Spleen (tissue), 11 donors: Measurements from ENCODE around the gene PKMYT1. TPM values are rescaled to one million over a fixed set of nuclear protein-coding genes. Genes with fewer than 3 reads are reported as not detected.

Experiments
- DNase-seq: peaks from one replicate; pipeline ENCODE4 v3.0.0-alpha.2; 2020
- H3K27ac ChIP-seq, 8 donors: fragments of 200-600 bp; sonication (generic) in 7 of 8; 1 replicate in 4 of 8; 2 replicates in 4 of 8; pipeline versions ENCODE4 v1.5.0 to v1.8.0; 2016 to 2021; ENCODE audit warnings: inconsistent platforms in 4 of 8, mild to moderate bottlenecking in 4 of 8, moderate library complexity in 1 of 8
- H3K27me3 ChIP-seq, 7 donors: fragments of 200-600 bp; sonication (generic) in 6 of 7; replicated peaks in 1 of 7; 1 replicate in 4 of 7; 2 replicates in 3 of 7; pipeline versions ENCODE4 v1.5.0 to v1.8.0; 2016 to 2021; ENCODE audit warnings: inconsistent platforms in 3 of 7, mild to moderate bottlenecking in 1 of 7
- H3K36me3 ChIP-seq, 6 donors: fragments of 200-600 bp; sonication (generic) in 5 of 6; 1 replicate in 4 of 6; 2 replicates in 2 of 6; pipeline versions ENCODE4 v1.5.0 to v1.8.0; 2016 to 2021; ENCODE audit warnings: inconsistent platforms in 2 of 6
- H3K4me1 ChIP-seq, 6 donors: fragments of 200-600 bp; sonication (generic) in 5 of 6; 1 replicate in 3 of 6; 2 replicates in 3 of 6; pipeline versions ENCODE4 v1.5.0 to v1.8.0; 2016 to 2021; ENCODE audit warnings: inconsistent platforms in 3 of 6
- H3K4me3 ChIP-seq, 8 donors: fragments of 200-600 bp; sonication (generic) in 7 of 8; 1 replicate in 4 of 8; 2 replicates in 4 of 8; pipeline versions ENCODE4 v1.5.0 to v1.8.0; 2016 to 2021; ENCODE audit warnings: inconsistent platforms in 4 of 8, mild to moderate bottlenecking in 4 of 8, moderate library complexity in 2 of 8
- H3K9me3 ChIP-seq, 8 donors: fragments of 200-600 bp; sonication (generic) in 7 of 8; 1 replicate in 4 of 8; 2 replicates in 4 of 8; pipeline versions ENCODE4 v1.5.0 to v1.8.0; 2016 to 2021; ENCODE audit warnings: inconsistent platforms in 4 of 8
- POLR2A ChIP-seq, 3 donors: fragments of 450-650 bp; IDR thresholded peaks; one replicate each; pipeline ENCODE4 v1.5.1; 2017; ENCODE audit warnings: antibody characterized with exemption in 3 of 3, mild to moderate bottlenecking in 1 of 3
- POLR2AphosphoS5 ChIP-seq, 3 donors: sonication (generic); formaldehyde crosslinking; IDR thresholded peaks; one replicate each; pipeline ENCODE4 v1.5.1; 2017; ENCODE audit warnings: antibody characterized with exemption in 3 of 3
- WGBS, 5 donors: extraction: QIAGEN DNeasy Blood & Tissue Kit in 3 of 5; methylation state at CpG; one replicate each; pipeline versions ENCODE4 v1.1.5 to v1.1.7; 2013 to 2018; 5-methylcytosine and 5-hydroxymethylcytosine counted together
- intact Hi-C: fragments of 100-400 bp; cut with DNase I; formaldehyde crosslinking; loops from one replicate; pipeline ENCODE4 v1.15.0; 2023; ENCODE audit warnings: low total_unique reads
- polyA plus RNA-seq, 3 donors: library from polyadenylated mRNA; stranded (reverse); fragments of 200-250 nt; gene quantifications; one replicate each; pipeline ENCODE4 v1.2.1, GENCODE V29; 2013
- total RNA-seq, 7 donors: library from RNA; depleted of rRNA in 3 of 7; stranded (reverse); fragments of >200 nt in 3 of 7; fragmentation: NEBNext Ultra II Directional in 4 of 7; extraction: Animal tissue kit (Norgen Biotek cat#: 25700) in 4 of 7; gene quantifications; one replicate each; pipeline versions ENCODE4 v1.1.0 to v1.2.1, GENCODE V29; 2016 to 2021
- TF ChIP-seq, protein P1 (sequence below), 11 experiments: fragments of 200-600 bp in 7 of 11; fragments of 450-650 bp in 4 of 11; sonication (generic) in 4 of 11; IDR thresholded peaks in 8 of 11; conservative IDR thresholded peaks in 3 of 11; 1 replicate in 7 of 11; 2 replicates in 4 of 11; pipeline versions ENCODE4 v1.4.0 to v1.8.0; 2016 to 2021; ENCODE audit warnings: antibody characterized with exemption in 11 of 11, inconsistent platforms in 4 of 11, mild to moderate bottlenecking in 1 of 11
- donor health status: healthy with polysubstance abuse.
- donor health status: DM: no; HTN: no; CAD: no; lungs with moderate emphysema.
- donor health status: DM: no; HTN: no; CAD: no.
- donor health status: Bipolar disorder and iron deficiency.
- donor health status: healthy.
- donor health status: DM: no; HTN: no; CAD: no.
- donor health status: DM: yes; HTN: yes; CAD: no.

The PKMYT1 gene
- total and polyA plus RNA-seq, 10 donors = 3.3 to 11.3 (median 6.2) TPM

DNA sequence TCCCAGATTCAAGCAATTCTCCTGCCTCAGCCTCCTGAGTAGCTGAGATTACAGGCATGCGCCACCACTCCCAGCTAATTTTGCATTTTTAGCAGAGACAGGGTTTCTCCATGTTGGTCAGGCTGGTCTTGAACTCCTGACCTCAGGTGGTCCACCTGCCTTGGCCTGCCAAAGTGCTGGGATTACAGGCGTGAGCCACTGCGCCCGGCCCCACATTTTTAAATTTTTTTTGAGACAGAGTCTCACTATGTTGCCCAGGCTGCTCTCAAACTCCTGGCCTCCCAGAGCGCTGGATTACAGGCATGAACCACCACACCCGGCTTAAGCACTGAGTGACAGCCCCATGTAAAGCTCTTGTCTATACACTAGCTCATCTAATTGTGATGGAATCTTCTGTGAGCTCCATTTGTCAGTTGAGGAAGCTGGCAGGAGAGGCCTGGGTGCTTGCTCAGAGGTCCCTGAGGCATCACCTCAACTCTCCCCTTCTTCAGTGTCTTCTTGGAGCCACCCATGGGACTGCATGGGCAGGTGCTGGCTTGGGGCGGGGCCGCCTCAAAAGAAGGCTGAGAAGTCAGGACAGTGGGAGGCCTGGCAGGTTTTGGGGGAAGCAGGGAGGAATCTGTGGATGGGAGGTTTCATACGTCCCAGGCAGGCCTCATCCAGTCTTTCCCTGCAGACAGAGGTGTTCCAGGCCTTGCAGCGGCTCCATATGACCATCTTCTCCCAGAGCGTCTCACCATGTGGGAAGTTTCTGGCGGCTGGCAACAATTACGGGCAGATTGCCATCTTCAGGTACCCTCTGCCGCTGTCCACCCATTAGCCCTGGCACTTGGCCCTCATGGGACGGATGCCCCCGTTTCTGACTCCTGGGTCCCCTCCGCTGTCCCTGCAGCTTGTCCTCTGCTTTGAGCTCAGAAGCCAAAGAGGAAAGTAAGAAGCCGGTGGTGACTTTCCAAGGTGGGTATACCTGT, 45.1 kb upstream of the PKMYT1 start:
- peaks cover 0 to 23% (median 18%) of the 10 kb centered on the region in 7 donors for H3K27me3 ChIP-seq
- H3K27ac ChIP-seq = peak overlapping the region in 1 of 8 donors; percentile 94
- WGBS, 5 donors = 95 to 96% (median 96%) methylated on average over 18 of the region's 18 CpGs
- H3K36me3 ChIP-seq = peaks cover 0 to 27% (median 18%) of the 10 kb centered on the region in 6 donors
- peaks cover 37 to 86% (median 70%) of the 10 kb centered on the region in 6 donors for H3K4me1 ChIP-seq
- intact Hi-C loops = no loop called here
- no peaks in the 10 kb centered on the region for H3K9me3 ChIP-seq
- H3K4me3 ChIP-seq = no peak overlapping the region
- DNase-seq = peak; percentile 78
- no peak for TF ChIP-seq POLR2AphosphoS5 (IDR thresholded peaks at IDR 0.05)
- no peak for TF ChIP-seq POLR2A (IDR thresholded peaks at IDR 0.05)
- TF ChIP-seq, protein P1, sequence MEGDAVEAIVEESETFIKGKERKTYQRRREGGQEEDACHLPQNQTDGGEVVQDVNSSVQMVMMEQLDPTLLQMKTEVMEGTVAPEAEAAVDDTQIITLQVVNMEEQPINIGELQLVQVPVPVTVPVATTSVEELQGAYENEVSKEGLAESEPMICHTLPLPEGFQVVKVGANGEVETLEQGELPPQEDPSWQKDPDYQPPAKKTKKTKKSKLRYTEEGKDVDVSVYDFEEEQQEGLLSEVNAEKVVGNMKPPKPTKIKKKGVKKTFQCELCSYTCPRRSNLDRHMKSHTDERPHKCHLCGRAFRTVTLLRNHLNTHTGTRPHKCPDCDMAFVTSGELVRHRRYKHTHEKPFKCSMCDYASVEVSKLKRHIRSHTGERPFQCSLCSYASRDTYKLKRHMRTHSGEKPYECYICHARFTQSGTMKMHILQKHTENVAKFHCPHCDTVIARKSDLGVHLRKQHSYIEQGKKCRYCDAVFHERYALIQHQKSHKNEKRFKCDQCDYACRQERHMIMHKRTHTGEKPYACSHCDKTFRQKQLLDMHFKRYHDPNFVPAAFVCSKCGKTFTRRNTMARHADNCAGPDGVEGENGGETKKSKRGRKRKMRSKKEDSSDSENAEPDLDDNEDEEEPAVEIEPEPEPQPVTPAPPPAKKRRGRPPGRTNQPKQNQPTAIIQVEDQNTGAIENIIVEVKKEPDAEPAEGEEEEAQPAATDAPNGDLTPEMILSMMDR (IDR thresholded peaks at IDR 0.05 in 8 of 11, conservative IDR thresholded peaks at IDR 0.05 in 3 of 11) = no peak

DNA sequence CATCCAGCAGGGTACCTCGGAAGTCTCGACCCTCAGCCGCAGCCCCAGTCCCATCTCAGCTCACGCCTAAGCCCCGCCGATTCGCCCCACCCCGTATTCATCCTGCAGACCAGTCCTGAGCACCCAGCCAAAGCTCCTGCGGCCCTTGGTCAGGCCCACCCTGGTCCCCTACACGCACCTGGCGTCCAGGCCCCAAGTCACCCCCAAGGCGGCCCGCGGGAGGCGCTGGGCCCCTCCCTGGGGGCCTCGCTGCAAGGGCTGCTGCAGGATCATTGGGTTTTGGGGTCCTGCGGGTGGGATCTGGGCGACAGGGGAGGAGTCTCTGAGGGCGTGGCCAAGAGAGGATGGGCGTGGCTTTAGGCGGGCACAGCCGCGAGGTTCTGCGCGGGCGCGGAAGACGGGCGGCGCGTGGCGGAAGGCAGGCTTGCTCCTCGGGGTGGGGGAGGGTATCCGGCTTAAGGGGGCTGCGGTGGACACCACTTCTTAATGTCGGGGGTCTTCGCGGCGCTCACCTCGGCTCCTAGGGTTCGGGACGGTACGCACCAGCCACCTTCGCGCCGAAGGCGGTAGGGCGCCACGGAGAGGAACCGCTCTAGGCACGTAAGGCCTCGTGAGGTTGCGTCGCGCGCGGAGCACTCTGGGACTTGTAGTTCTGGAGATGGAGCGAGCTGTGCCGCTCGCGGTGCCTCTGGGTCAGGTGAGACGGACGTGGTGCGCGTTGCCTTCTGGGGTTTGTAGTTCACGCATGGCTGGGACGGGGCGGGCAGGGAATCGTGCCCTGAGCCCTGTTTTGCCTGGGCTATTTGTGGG, 43.6 kb upstream of the PKMYT1 start, which contains the start of the genes HCFC1R1 and THOC6:
Gene HCFC1R1, minus strand, starts transcription at position 274 of the 810 bp plus-strand sequence. Its CDS starts 1 bp downstream, at position 273.
Gene THOC6, plus strand, starts transcription at position 367 of the 810 bp plus-strand sequence. Its CDS starts 292 bp downstream, at position 659.
- Histone ChIP-seq H3K4me1 (peaks cover 43 to 85% (median 72%) of the 10 kb centered on the region in 6 donors), H3K36me3 (peaks cover 0 to 27% (median 18%) of the 10 kb centered on the region in 6 donors), H3K27ac (peak within 1 kb of the TSS; percentile 94 to 97 (median 95)), H3K4me3 (peak within 1 kb of the TSS; percentile 29 to 86 (median 63)), H3K27me3 (peaks cover 0 to 14% (median 5%) of the 10 kb centered on the region in 7 donors), H3K9me3 (no peaks in the 10 kb centered on the region)
- intact Hi-C loops = no loop called here
- TF ChIP-seq POLR2AphosphoS5 (IDR thresholded peaks at IDR 0.05) (peak; percentile 91 to 96 (median 91)), POLR2A (IDR thresholded peaks at IDR 0.05) (peak in 2 of 3 donors; percentile 27 to 51)
- TF ChIP-seq, protein P1 (IDR thresholded peaks at IDR 0.05 in 8 of 11, conservative IDR thresholded peaks at IDR 0.05 in 3 of 11) = peak in 2 of 11 experiments; percentile 18 to 28
- 1 to 2% (median 1%) methylated on average over 46 to 69 of the region's 69 CpGs for WGBS, 5 donors
- DNase-seq = peak; percentile 100

DNA sequence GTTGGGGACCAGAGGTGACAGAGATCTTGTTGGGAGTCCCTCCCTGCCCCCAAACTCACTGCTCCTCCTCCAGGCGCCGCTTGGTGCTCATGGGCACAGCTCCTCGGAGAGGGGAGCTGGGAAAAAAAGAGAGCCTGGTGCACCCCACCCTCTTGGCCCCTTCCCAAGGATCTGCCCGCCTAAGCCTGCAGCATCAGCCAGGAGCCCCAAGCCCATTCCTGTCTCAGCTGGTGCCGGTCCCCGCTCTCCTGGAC, 43.1 kb upstream of the PKMYT1 start:
- peaks cover 0 to 27% (median 18%) of the 10 kb centered on the region in 6 donors for H3K36me3 ChIP-seq
- peak overlapping the region; percentile 29 to 86 (median 63) for H3K4me3 ChIP-seq
- no peaks in the 10 kb centered on the region for H3K9me3 ChIP-seq
- peaks cover 0 to 14% (median 3%) of the 10 kb centered on the region in 7 donors for H3K27me3 ChIP-seq
- intact Hi-C loops = no loop called here
- WGBS, 5 donors = 12 to 55% (median 34%) methylated on average over 4 to 6 of the region's 6 CpGs
- TF ChIP-seq POLR2AphosphoS5 (IDR thresholded peaks at IDR 0.05) (no peak), POLR2A (IDR thresholded peaks at IDR 0.05) (no peak)
- TF ChIP-seq, protein P1 (IDR thresholded peaks at IDR 0.05 in 8 of 11, conservative IDR thresholded peaks at IDR 0.05 in 3 of 11) = no peak
- peak overlapping the region; percentile 94 to 97 (median 95) for H3K27ac ChIP-seq
- DNase-seq = no peak
- H3K4me1 ChIP-seq = peaks cover 43 to 85% (median 70%) of the 10 kb centered on the region in 6 donors
